IPS DF 19.7 (cell line): ENCODE results near the gene NPC1.
"Not testable (repeated sequence)": the region's sequence is repeated elsewhere in the genome, so short reads cannot be mapped to it uniquely, and the experiment has no call there.

Experiments used
- DNase-seq: peaks from one replicate; pipeline ENCODE4 v3.0.0-alpha.2; 2013; ENCODE audit warnings: low read depth, low spot score

Gene NPC1

DNA sequence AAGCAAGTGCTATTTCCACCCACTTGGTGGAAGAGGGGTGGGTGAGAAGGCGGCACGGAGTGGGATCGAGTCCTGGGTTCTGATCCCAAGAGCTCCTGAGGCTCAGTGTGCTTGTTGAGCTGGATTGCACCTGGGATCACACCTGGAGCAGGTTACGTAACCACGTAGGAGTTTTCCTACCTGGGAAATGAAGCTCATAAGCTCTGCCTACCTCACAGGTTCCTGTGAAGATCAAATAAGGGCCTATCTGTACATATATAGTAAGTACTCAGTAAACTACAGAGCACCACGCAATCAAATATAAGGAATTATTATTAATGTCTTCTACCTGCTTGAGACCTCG is 11.0 kb downstream of the NPC1 start:
- DNase-seq = no peak

DNA sequence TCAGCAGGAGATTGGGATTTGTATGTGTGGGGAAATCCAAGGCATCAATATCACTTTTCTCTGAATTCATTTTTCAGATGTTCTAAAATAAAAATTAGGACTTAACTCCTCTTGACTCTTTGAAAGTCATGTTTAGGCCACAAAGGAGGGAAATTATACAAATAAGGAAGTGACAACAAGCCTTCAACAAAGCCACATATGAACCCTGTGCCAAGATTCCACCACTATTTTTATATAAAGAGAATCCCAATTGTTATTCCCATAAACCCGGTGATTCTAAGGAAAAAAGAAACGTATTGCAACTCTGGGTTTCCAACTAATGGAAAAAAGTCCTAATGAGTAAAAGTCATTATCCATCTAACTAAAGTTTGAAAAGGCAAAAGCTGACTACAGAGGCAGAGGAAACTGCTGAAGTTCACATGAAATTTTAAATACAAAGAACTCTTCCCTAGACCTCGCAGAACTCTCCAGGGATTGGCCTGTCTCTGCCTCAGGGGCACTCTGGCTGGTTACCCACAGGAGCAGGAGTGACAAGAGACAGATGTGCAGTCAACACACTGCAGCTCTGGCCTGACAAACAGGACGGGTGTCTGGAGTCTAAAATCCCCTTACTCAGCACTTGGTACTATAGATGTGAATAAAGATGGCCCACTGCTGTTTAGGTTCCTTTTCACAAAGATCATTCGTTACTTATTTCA is 11.5 kb downstream of the NPC1 start:
- DNase-seq = no peak

DNA sequence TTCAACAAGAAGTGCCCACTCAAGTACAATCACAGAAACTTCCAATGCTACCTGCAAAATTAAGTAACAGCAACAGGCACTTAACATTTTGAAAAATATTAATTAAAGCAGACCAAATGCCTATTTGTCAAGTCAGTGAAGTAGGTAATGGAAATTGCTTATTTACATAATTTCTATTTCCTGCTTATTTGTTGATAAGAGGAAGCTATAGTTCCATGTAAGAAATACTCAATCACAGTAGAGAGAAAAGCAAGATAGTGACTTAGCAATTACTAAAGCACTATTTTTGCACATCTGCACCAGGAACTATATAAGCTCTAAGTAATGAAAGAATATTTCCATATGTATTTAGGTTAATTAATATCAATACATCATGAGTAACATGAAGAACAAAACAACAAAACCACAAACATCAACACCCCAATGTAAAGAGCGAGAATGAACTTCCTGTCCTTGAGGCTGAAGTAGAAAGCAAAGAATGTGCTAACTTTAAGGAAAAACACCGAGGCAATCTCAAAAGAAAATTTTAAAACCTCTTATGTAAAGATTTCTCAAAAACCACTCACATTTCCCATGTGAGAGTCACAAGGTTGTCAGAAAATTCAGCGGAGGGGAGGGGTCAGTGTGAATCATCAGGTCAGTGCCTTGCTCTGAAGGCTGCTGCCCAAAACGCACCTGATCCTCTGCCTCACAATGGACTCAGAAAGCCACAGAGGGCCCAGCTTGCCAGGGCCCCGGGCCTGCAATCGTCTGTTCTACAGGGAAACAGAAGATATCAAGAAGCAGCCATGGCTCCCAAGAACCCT is 12.5 kb downstream of the NPC1 start:
- no peak for DNase-seq

DNA sequence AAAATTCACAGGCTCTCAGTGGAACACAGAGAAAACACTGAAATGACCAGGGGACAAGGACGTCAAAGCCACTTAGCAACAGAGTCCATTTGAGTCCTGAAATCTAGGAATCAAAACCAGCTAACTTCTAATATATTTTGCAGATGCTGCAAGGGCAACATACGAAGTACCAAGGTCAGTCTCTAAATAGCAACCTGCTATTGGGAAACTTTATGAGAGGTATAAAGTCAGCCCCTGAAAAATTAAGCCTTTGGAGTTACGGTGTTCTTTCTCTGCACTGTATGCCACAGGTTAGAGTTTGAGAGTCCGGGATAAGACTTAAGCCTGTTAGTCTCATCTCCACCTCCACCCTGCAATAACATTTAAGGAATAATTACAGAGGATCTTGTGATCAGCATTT is 13.3 kb downstream of the NPC1 start:
- no peak for DNase-seq

DNA sequence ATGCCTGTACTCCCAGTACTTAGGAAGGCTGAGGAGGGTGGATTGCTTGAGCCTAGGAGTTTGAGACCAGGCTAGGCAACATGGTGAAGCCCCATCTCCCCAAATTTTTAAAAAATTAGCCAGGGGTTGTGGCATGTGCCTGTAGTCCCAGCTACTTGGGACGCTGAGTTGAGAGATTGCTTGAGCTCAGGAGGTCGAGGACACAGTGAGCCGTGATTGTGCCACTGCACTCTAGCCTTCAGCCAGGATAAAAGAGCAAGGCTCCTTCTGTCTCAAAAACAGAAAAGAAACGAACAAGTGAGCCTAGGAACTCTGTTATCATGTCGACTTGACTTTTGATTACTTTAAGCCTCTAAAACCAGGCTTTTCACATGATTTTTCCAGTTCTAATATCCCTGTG is 13.7 kb downstream of the NPC1 start:
- no peak for DNase-seq

DNA sequence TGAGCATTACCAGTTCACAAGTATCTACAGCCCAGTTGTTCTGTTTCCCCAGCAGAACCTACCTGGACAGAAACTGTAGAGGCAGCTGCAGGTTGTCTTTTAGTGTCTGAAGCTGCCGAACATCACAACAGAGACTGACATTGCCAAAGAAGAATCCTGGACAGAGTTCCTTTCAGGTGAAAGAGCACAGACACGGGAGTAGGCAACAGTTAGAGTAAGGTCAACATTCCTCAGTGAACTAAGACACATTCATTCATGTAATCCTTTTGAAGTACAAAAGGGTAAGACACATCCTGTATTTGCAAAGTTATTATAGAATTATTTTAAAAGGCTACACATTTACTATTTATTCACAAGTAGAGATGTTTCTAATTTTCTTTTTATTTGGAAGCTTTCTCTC is 14.3 kb downstream of the NPC1 start:
- DNase-seq = no peak

DNA sequence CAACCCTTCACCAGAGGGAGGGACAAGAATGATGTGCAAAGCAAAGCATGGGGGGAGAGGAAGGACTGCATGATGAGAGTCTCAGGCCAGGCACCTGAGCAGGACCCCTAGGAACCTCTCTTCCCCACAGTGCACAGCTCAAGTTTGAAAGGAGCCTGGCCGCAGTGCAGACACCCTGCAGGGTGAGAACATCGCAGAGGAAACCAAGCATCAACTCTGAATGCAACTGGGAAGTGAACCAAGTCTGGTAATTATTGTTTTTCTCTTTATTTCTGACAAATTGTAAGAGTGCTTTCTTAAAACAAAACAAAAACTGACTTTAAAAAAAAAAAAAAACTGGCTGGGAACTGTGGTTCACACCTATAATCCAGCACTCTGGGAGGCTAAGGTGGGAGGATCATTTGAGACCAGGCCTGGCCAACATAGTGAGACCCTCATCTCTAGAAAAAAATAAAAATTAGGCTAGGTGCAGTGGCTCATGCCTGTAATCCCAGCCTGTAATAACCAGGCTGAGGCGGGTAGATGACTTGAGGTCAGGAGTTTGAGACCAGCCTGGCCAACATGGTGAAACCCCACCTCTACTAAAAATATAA is 15.3 kb downstream of the NPC1 start:
- no peak for DNase-seq

DNA sequence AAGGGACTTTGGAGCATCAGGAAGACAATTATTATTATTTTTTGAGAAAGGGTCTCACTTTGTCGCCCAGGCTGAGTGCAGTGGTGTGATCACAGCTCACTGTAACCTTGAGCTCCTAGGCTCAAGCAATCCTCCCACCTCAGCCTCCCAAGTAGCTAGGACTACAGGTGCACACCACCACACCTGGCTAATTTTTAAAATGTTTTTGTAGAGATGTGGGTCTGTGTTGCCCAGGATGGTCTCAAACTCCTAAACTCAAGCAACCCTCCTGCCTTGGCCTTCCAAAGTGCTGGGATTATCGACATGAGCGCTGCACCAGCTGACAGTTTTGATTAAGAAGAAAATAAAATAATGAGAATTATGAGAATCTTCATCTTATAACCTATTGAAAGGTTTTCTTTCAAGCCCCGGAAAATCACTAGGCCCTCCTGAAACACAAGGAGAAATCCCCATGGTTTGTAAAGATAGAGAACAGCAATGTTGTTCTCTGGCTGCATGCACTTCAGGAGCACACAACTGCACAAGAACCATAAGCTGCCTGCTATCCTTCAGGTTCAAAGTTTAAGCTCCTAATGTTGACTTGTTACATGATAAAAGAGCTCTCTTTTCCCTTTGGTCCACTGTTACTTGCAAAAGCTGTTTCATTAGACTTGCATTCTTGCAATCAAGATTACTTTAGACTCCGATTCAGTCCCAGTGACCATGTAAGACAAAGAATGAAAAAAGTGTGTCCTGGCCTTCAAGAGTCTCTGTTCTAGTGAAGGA is 16.8 kb downstream of the NPC1 start:
- no peak for DNase-seq

DNA sequence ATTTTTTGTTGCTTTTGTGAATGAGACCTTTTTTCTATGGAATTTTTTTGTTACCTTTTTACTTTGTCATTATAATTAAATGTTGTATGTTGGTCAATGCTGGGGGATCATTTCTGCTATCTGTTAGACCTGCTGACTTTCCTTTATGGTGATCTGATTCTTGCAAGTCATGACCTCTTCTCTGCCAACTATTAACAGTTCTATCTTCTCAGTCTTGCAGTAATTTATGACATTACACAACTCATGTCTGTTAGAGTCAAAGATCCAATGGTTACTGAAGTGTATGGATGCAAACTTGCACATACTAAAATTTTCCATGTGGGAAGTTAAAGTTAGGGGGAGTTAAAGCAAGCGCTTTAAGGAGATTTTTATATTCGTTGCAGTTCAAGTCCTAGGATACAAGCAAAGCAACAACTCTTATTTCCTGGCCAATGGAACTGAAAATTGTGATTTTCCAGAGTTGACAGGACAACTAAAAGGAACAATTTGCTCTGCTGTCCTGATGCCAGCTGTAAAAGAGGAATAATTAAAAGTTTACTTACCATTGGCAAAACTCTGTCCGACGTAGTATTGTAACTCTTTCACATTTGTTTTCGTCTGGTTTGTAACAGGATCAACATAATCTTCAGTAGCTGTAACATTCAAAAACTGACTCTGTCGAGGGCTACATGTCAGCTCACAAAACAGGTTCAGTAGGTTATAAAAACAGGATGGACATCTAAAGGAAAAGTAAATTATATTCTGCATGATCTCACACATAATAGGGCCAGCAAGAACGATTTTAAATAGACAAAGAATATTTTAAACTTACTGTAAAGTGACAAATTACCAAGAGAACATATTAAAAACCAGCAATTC is 17.8 kb downstream of the NPC1 start:
- no peak for DNase-seq

DNA sequence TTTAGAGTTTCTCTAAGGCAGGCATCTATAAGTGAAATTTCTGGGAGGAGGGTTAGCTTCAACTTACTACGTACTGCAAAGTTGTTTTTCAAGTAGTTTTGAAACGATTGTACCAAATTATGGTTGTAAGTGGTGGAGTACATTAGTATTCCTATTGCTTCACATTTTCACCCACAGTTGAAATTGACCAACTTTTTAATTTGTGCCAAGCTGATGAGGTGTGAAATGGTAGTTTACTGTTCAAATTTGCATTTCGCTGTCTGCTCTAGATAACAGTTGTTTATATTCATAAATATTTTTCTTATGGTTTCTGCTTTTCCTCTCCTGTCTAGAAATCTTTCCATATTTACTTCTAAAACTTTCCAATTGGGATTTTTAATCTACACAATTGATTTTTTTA is 18.6 kb downstream of the NPC1 start:
- DNase-seq = no peak

DNA sequence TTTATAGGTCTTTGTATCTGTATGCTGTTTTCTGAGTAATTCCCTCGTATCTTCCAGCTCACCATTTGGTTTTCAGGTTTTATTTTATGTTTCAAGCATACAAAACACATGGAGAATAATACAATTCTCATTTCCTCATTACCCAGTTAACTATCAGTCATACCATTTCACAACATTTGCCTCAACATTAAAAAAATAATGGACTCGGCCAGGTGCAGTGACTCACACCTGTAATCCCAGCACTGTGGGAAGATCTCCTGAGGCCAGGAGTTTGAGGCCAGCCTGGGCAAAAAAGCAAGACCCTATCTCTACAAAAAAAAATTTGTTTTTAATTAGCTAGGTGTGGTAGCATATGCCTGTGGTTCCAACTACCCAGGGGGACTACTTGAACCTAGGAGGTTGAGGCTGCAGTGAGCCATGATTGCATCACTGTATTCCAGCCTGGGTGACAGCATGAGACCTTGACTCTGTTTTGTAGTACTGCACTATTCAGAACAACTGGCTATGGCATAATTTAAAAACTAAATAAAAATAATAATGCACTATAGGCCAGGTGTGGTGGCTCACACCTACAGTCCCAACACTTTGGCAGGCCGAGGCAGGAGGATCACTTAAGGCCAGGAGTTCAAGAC is 20.3 kb downstream of the NPC1 start:
- no peak for DNase-seq

DNA sequence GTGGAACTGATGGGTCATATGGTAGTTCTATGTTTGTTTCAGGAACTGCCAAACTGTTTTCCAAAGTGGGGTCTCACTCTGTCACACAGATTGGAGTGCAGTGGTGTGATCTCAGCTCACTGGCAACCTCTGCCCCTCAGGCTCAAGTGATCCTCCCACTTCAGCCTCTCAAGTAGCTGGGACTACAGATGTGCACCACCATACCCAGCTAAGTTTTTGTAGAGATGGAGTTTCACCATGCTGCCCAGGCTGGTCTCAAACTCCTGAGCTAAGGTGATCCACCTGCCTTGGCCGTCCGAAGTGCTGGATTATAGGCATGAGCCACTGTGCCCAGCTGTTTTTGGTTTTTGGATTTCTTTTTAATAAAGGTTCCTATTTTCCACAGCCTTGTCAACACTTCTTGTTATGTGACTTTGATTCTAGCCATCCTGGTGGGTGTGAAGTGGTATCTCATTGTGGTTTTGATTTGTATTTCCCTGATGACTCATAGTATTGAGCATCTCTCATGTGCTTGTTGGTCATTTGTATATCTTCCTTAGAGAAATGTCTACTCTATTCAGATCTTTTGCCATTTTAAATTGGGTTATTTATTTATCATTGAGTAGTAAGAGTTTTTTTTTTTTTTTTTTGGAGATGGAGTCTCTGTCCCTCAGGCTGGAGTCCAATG is 22.8 kb downstream of the NPC1 start:
- no peak for DNase-seq

DNA sequence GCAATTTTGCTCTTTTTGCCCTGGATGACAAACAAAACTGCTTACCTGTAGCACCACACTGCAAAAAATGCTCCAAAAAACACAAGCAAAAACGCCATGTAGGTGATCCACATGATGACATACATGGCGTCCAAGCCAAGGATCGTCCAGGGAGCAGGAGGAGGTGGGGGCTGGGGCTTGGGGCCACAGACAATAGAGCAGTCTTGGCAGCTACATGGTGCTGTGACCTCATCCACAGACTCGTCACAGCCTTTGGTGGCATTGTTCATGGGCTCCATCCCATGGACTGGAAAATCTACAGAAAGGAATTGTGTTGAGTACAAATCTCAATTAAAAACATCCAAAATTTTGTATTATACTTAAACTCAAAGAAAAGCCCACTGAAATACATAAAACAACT is 26.1 kb downstream of the NPC1 start:
- no peak for DNase-seq

DNA sequence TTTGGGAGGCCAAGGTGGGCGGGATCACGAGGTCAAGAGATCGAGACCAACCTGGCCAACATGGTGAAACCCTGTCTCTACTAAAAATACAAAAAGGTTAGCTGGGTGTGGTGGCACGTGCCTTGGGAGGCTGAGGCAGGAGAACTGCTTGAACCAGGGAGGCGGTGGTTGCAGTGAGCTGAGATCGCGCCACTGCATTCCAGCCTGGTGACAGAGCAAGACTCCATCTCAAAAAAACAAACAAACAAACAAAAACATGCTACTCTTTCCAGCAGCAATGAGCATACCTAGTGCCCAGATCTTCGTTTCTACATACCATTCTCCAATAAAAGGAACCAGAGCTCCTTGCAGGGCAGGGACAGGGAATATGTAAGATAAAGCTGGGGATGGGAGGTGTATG is 28.8 kb downstream of the NPC1 start:
- not testable (repeated sequence) for DNase-seq

DNA sequence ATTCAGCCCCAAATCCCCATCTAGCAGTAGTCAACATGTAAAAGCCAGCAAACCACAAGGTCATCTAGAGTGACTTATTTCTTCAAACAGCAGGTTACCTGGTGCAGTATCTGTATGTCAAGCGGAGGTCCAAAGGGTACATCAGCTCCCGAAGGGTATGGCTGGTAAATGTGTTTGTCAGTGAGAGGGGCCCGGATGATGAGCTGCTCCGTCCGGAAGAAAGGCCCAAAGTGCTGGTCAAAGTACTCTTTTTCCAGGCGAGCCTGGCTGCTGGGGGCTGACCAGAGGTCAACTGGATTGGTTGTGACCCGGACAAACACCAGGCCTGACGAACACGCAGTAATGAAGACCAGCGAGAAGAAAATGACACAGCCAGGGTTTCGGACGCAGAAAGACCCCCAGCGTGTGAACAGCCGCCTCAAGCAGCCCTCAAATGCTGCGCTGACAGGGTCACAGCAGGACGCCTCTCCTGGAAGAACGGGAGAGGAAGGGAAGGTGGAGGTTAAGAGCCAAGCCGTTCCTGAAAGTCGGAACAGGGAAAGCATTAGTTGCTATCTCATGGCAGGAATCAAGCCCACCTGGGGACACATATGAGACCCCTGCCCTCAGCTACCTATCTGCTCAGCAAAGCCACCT is 30.0 kb downstream of the NPC1 start:
- no peak for DNase-seq

DNA sequence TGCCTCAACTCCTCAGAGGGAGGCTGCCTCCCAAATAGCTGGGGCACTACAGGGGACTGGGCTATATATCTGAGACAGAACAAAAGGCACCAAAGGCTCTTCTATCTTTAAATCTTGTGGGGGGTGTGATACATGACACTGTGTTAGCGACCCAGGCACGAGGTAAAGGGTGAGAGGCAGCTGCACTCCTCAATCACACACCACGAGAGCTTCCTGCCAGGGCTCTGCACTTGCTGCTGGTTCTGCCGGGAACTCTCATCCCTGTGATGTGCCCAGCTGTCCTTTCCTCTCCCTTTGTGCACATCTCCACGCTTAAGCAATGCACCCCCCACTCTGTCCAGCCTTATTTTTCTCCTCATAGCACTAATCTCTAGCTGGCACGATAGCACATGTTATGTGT is 32.4 kb downstream of the NPC1 start:
- no peak for DNase-seq

DNA sequence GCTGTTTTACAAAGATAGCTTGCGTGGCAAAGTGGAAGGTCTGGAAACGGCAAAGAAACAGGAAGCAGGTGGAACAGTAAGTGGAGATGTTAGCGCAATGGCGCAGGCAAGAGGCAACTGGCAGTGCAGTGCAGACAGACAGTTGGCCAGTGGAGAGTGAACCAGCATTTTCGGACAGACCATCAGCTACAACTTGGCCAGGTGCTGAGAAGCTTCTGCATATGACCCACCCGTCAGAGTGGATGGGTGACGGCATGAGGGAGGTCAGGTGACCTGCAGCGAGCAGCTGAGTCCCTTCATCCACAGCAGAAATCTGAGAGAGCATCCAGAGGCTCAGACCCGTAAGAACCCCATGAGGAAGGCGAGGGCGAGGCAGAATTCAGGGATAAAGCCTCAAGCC is 33.8 kb downstream of the NPC1 start:
- no peak for DNase-seq

DNA sequence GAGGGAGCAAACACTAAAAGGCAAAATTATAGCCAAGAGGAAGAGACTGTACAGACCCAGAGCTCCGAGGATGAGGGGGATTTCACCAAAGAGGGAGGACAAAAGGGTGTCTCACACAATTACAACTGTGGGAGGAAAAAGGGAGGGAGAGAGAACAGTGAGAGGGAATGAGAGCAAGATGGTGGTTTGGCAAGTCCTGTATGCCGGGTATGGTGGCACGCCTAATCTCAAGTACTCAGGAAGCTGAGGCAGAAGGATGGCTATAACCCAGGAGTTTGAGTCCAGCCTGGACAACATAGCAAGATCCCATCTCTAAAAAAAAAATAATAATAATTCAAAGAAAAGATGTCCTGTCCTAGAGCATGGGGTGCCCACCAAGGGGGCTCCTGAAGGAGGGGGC is 34.3 kb downstream of the NPC1 start:
- no peak for DNase-seq

DNA sequence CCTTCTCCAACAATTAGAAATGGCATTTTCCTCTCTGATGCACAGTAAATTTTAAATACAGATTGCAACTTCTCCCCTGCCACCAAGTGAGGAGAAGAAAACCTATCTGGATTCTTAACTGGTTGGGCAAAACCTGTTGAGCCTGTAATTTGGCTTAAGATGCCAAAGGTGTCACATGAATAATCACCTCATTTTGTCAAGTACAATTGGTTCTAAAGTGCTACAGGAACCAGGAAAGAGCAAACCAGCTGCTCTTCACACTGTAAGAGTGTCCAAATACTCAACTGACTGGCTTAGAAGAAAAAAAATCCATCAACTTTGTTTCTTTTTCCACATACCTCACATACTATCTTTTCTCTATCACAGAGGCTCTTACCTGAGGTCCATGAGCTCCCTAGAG is 35.4 kb downstream of the NPC1 start:
- DNase-seq = no peak

DNA sequence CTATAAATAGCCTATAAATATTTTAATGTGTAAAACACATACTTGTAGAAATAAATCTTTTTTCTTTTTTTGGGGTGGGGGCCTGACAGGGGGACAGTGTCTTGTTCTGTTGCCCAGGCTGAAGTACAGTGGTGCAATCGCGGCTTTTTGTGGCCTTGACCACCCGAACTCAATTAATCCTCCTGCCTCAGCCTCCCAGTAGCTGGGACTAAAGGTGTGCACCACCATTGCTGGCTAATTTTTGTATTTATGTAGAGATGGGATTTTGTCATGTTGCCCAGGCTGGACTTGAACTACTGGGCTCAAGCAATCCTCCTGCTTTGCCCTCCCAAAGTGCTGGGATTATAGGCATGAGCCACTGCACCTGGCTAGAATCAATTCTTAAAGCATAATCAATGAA is 37.6 kb downstream of the NPC1 start:
- no peak for DNase-seq
